ENCODE results near the gene NUDT5.

Gene NUDT5

GRCh38 chr10:12160664-12161063 is 35.0 kb downstream of the NUDT5 start:
- DNase-seq: no peak

GRCh38 chr10:12158111-12158510 is 37.6 kb downstream of the NUDT5 start:
- no peak for DNase-seq

- no peak for DNase-seq
Measured at GRCh38 chr10:12156367-12157123, 39.1 kb downstream of the NUDT5 start.

GRCh38 chr10:12154516-12154915 is 41.2 kb downstream of the NUDT5 start:
- no peak for DNase-seq

- DNase-seq: no peak
Measured at GRCh38 chr10:12150163-12150562, 45.5 kb downstream of the NUDT5 start.

- no peak for DNase-seq
Measured at GRCh38 chr10:12144538-12144937, 51.2 kb downstream of the NUDT5 start.

- no peak for DNase-seq
Measured at GRCh38 chr10:12140038-12140437, 55.7 kb downstream of the NUDT5 start.

GRCh38 chr10:12135631-12136030 is 60.1 kb downstream of the NUDT5 start:
- DNase-seq: no peak

GRCh38 chr10:12130237-12130872 is 65.3 kb downstream of the NUDT5 start:
- peak; percentile 46 for DNase-seq

- peak; percentile 64 for DNase-seq
Measured at GRCh38 chr10:12129222-12130111, 66.2 kb downstream of the NUDT5 start, which contains the start of gene SEC61A2. Gene SEC61A2 (plus strand): TSS chr10:12129677. CDS start chr10:12129788, 111 bp downstream.

- no peak for DNase-seq
Measured at GRCh38 chr10:12121673-12122072, 74.0 kb downstream of the NUDT5 start.
